OCI-LY7 (cell line): ENCODE results near the gene EVI5. TPM values are rescaled to one million over a fixed set of nuclear protein-coding genes. Genes with fewer than 3 reads are reported as not detected.

Experiments
- BruUV-seq: library from RNA; stranded (reverse); fragments of 400-500 nt; replicated peaks from 2 replicates; lab custom pipeline; 2021; lab: Mats Ljungman, UMichigan
- CTCF ChIA-PET: fragments of 300-600 bp; sonication (Branson Sonifier 250); formaldehyde crosslinking; loops from one replicate; lab custom pipeline; 2022; ENCODE audit warnings: antibody characterized with exemption; ENCODE audit not compliant: unreplicated experiment; lab: Charles Lee
- POLR2A ChIA-PET: fragments of 300-600 bp; sonication (Branson Sonifier 250); formaldehyde crosslinking; loops from one replicate; lab custom pipeline; 2022; ENCODE audit warnings: antibody characterized with exemption; lab: Charles Lee
- DNase-seq: peaks from one replicate; pipeline ENCODE4 v3.0.0-alpha.2; 2015; ENCODE audit warnings: low spot score
- H2AFZ ChIP-seq: fragments of 200-600 bp; sonication (generic), shearing (Covaris generic); 2 replicates; pipeline ENCODE4 v1.6.1; 2014; ENCODE audit warnings: mild to moderate bottlenecking, antibody characterized with exemption, low read length, moderate library complexity
- H3K27ac ChIP-seq: fragments of 200-600 bp; sonication (generic); 2 replicates; pipeline ENCODE4 v1.5.1; 2014; ENCODE audit warnings: mixed run types, low read depth, mild to moderate bottlenecking, moderate library complexity, low read length, inconsistent platforms; ENCODE audit not compliant: poor library complexity, severe bottlenecking
- H3K36me3 ChIP-seq: fragments of 200-600 bp; sonication (generic); 2 replicates; pipeline ENCODE4 v1.6.1; 2014; ENCODE audit warnings: mild to moderate bottlenecking, antibody characterized with exemption, low read length, moderate library complexity, mixed read lengths; ENCODE audit not compliant: insufficient read depth
- H3K4me1 ChIP-seq: fragments of 200-600 bp; sonication (generic); 2 replicates; pipeline ENCODE4 v1.5.1; 2014; ENCODE audit warnings: mild to moderate bottlenecking, low read length; ENCODE audit not compliant: insufficient read depth, poor library complexity, severe bottlenecking
- H3K4me2 ChIP-seq: fragments of 200-600 bp; sonication (generic); 2 replicates; pipeline ENCODE4 v1.6.1; 2014; ENCODE audit warnings: mild to moderate bottlenecking, low read length
- H3K4me3 ChIP-seq: fragments of 200-600 bp; sonication (generic); 2 replicates; pipeline ENCODE4 v1.5.1; 2014; ENCODE audit warnings: mild to moderate bottlenecking, low read depth, low read length; ENCODE audit not compliant: poor library complexity, severe bottlenecking
- H3K79me2 ChIP-seq: fragments of 200-600 bp; sonication (generic); 2 replicates; pipeline ENCODE4 v1.6.1; 2016; ENCODE audit warnings: low read depth, mild to moderate bottlenecking, low read length, moderate library complexity, mixed read lengths; ENCODE audit not compliant: insufficient read depth
- H3K9me2 ChIP-seq: fragments of 200-600 bp; sonication (generic); 2 replicates; pipeline ENCODE4 v1.6.1; 2016; ENCODE audit warnings: mild to moderate bottlenecking, low read length, mixed read lengths; ENCODE audit not compliant: insufficient read depth
- H3K9me3 ChIP-seq: fragments of 200-600 bp; sonication (generic); 2 replicates; pipeline ENCODE4 v1.6.1; 2014; ENCODE audit warnings: mild to moderate bottlenecking, mixed run types, low read length, mixed read lengths
- H4K20me1 ChIP-seq: fragments of 200-600 bp; sonication (generic); 2 replicates; pipeline ENCODE4 v1.6.1; 2014; ENCODE audit warnings: mild to moderate bottlenecking, antibody characterized with exemption, low read length, moderate library complexity, mixed read lengths; ENCODE audit not compliant: insufficient read depth
- CTCF ChIP-seq: fragments of 200-600 bp; sonication (generic); conservative IDR thresholded peaks from 2 replicates; pipeline ENCODE4 v1.5.1; 2014; ENCODE audit warnings: mild to moderate bottlenecking, antibody characterized with exemption, low read length, moderate library complexity, mixed read lengths
- EZH2phosphoT487 ChIP-seq: fragments of 200-600 bp; sonication (generic); IDR thresholded peaks from 2 replicates; pipeline ENCODE4 v1.6.1; 2018; ENCODE audit warnings: low read depth, borderline replicate concordance, mild to moderate bottlenecking, mixed run types, antibody characterized with exemption, low read length, moderate library complexity, mixed read lengths
- intact Hi-C: fragments of 100-400 bp; cut with micrococcal nuclease; formaldehyde crosslinking; loops from one replicate; pipeline ENCODE4 v1.10.0; 2022; ENCODE audit not compliant: unreplicated experiment
- total RNA-seq, 2 experiments: library from RNA; depleted of rRNA in 1 of 2; stranded (reverse); fragments of >200 nt in 1 of 2; shearing (Covaris generic) in 1 of 2; gene quantifications; 2 replicates each; pipeline ENCODE4 v1.2.3, GENCODE V29; 2014 to 2022

Gene EVI5
- total RNA-seq, 2 experiments from 2014 or later: 15.1 to 27.8 TPM

GRCh38 chr1:92792340-92792782 is 7.5 kb upstream of the EVI5 start:
- H3K4me3 ChIP-seq: no peak overlapping the region
- no TSS peak for BruUV-seq
- intact Hi-C loops: no loop called here
- no peaks in the 10 kb centered on the region for H3K79me2 ChIP-seq
- no peaks in the 10 kb centered on the region for H4K20me1 ChIP-seq
- H3K9me3 ChIP-seq: no peaks in the 10 kb centered on the region
- ChIA-PET POLR2A (interaction anchor here (0.5 to 0.7 kb wide), 4 partner anchors 43 to 311 kb away, joined by 3 to 5 read pairs (median 4); no protein-coding TSS in a partner anchor), CTCF (no interaction called here)
- TF ChIP-seq CTCF (no peak), EZH2phosphoT487 (no peak)
- H3K9me2 ChIP-seq: no peaks in the 10 kb centered on the region
- no peaks in the 10 kb centered on the region for H3K4me1 ChIP-seq
- no peak overlapping the region for H3K27ac ChIP-seq
- no peak overlapping the region for H2AFZ ChIP-seq
- no peaks in the 10 kb centered on the region for H3K36me3 ChIP-seq
- H3K4me2 ChIP-seq: no peak overlapping the region
- DNase-seq: no peak

GRCh38 chr1:92791487-92792066 is 6.7 kb upstream of the EVI5 start:
- no peak overlapping the region for H3K27ac ChIP-seq
- no peak overlapping the region for H3K4me3 ChIP-seq
- ChIA-PET POLR2A (interaction anchor here (0.6 to 1.4 kb wide), 6 partner anchors 9 to 1132 kb away, joined by 3 to 5 read pairs (median 3); no protein-coding TSS in a partner anchor), CTCF (no interaction called here)
- H3K36me3 ChIP-seq: no peaks in the 10 kb centered on the region
- TF ChIP-seq EZH2phosphoT487 (no peak), CTCF (no peak)
- no peaks in the 10 kb centered on the region for H3K9me3 ChIP-seq
- H3K4me2 ChIP-seq: no peak overlapping the region
- H3K4me1 ChIP-seq: no peaks in the 10 kb centered on the region
- H2AFZ ChIP-seq: 0 out of 2 replicates have a peak overlapping the region, but pooled peaks have one; percentile 22
- intact Hi-C loops: no loop called here
- H3K9me2 ChIP-seq: no peaks in the 10 kb centered on the region
- BruUV-seq: no TSS peak
- H3K79me2 ChIP-seq: no peaks in the 10 kb centered on the region
- no peak for DNase-seq
- no peaks in the 10 kb centered on the region for H4K20me1 ChIP-seq

GRCh38 chr1:92790867-92791266 is 6.0 kb upstream of the EVI5 start:
- Histone ChIP-seq H3K4me3 (no peak overlapping the region), H4K20me1 (no peaks in the 10 kb centered on the region), H3K36me3 (no peaks in the 10 kb centered on the region), H3K27ac (no peak overlapping the region), H3K4me2 (no peak overlapping the region), H2AFZ (no peak overlapping the region), H3K9me2 (no peaks in the 10 kb centered on the region), H3K4me1 (peaks cover under 1% of the 10 kb centered on the region), H3K9me3 (no peaks in the 10 kb centered on the region), H3K79me2 (no peaks in the 10 kb centered on the region)
- no peak for DNase-seq
- ChIA-PET CTCF (interaction anchor here (0.8 kb wide), 1 partner anchor 42 kb away, joined by 3 read pairs; no protein-coding TSS in a partner anchor), POLR2A (interaction anchor here (0.5 to 1.4 kb wide), 6 partner anchors 10 to 1465 kb away, joined by 3 to 5 read pairs (median 3); no protein-coding TSS in a partner anchor)
- TF ChIP-seq EZH2phosphoT487: no peak
- intact Hi-C loops: no loop called here
- no TSS peak for BruUV-seq
